Activated naive CD4-positive, alpha-beta T cell treated with anti-CD3 and anti-CD28 coated beads, Interleukin-2, amount 10 ng/mL, durations not matched to agents 7 days and 5 days (primary cell): ENCODE data around the gene CMC2.

Experiments used
- CTCF ChIA-PET: fragments of 350-600 bp; sonication (Branson Sonifier 250); formaldehyde crosslinking; loops from one replicate; lab custom pipeline; 2021; ENCODE audit warnings: antibody characterized with exemption; lab: Charles Lee
- DNase-seq: peaks from one replicate; pipeline ENCODE4 v3.0.0-alpha.2; 2020
- H3K27ac Mint-ChIP-seq: one replicate; pipeline ENCODE4 v1.8.0; 2021; ENCODE audit warnings: mild to moderate bottlenecking, moderate library complexity, mixed read lengths
- H3K27me3 Mint-ChIP-seq: one replicate; pipeline ENCODE4 v1.8.0; 2021; ENCODE audit warnings: mild to moderate bottlenecking, mixed read lengths
- H3K36me3 Mint-ChIP-seq: one replicate; pipeline ENCODE4 v1.8.0; 2021; ENCODE audit warnings: mixed read lengths
- H3K4me1 Mint-ChIP-seq: one replicate; pipeline ENCODE4 v1.8.0; 2021; ENCODE audit warnings: mixed read lengths
- H3K4me3 Mint-ChIP-seq: one replicate; pipeline ENCODE4 v1.8.0; 2021; ENCODE audit warnings: mild to moderate bottlenecking, moderate library complexity, mixed read lengths
- H3K9me3 Mint-ChIP-seq: one replicate; pipeline ENCODE4 v1.8.0; 2021; ENCODE audit warnings: mixed read lengths

Gene CMC2

GRCh38 chr16:80974649-80975376, 31.9 kb downstream of the CMC2 start:
- CTCF ChIA-PET = interaction anchor here (1.0 to 1.8 kb wide), 6 partner anchors 10 to 30 kb away, joined by 3 to 7 read pairs (median 6); no protein-coding TSS in a partner anchor
- H3K27ac Mint-ChIP-seq = no peak overlapping the region
- H3K36me3 Mint-ChIP-seq = peaks cover 36% of the 10 kb centered on the region

GRCh38 chr16:80973991-80974390, 32.7 kb downstream of the CMC2 start:
- H3K27me3 Mint-ChIP-seq = no peaks in the 10 kb centered on the region
- H3K4me3 Mint-ChIP-seq = no peak overlapping the region
- DNase-seq = no peak
- H3K4me1 Mint-ChIP-seq = no peaks in the 10 kb centered on the region
- CTCF ChIA-PET = interaction anchor here (1.0 to 1.8 kb wide), 5 partner anchors 9 to 31 kb away, joined by 3 to 7 read pairs (median 5); no protein-coding TSS in a partner anchor
- H3K36me3 Mint-ChIP-seq = peaks cover 39% of the 10 kb centered on the region
- no peak overlapping the region for H3K27ac Mint-ChIP-seq
- no peaks in the 10 kb centered on the region for H3K9me3 Mint-ChIP-seq

More at GRCh38 chr16:80974649-80975376, 31.9 kb downstream of the CMC2 start:
- no peaks in the 10 kb centered on the region for H3K27me3 Mint-ChIP-seq
- no peak overlapping the region for H3K4me3 Mint-ChIP-seq
- H3K4me1 Mint-ChIP-seq = no peaks in the 10 kb centered on the region
- no peak for DNase-seq
- no peaks in the 10 kb centered on the region for H3K9me3 Mint-ChIP-seq

- H3K4me1 Mint-ChIP-seq = no peaks in the 10 kb centered on the region
- no peak overlapping the region for H3K27ac Mint-ChIP-seq
- no peak for DNase-seq
Measured at GRCh38 chr16:80972611-80973010, 34.1 kb downstream of the CMC2 start.

GRCh38 chr16:80971819-80972218, 34.9 kb downstream of the CMC2 start:
- no peak overlapping the region for H3K4me3 Mint-ChIP-seq
- H3K27ac Mint-ChIP-seq = no peak overlapping the region
- H3K36me3 Mint-ChIP-seq = peaks cover 33% of the 10 kb centered on the region
- H3K4me1 Mint-ChIP-seq = no peaks in the 10 kb centered on the region
- H3K9me3 Mint-ChIP-seq = no peaks in the 10 kb centered on the region
- CTCF ChIA-PET = interaction anchor here (1.1 kb wide), 1 partner anchor 13 kb away, joined by 3 read pairs; no protein-coding TSS in a partner anchor
- no peaks in the 10 kb centered on the region for H3K27me3 Mint-ChIP-seq
- DNase-seq = no peak

More at GRCh38 chr16:80972611-80973010, 34.1 kb downstream of the CMC2 start:
- H3K4me3 Mint-ChIP-seq = no peak overlapping the region
- H3K27me3 Mint-ChIP-seq = no peaks in the 10 kb centered on the region
- no peaks in the 10 kb centered on the region for H3K9me3 Mint-ChIP-seq
- CTCF ChIA-PET = interaction anchor here (1.1 kb wide), 1 partner anchor 14 kb away, joined by 3 read pairs; no protein-coding TSS in a partner anchor
- H3K36me3 Mint-ChIP-seq = peaks cover 38% of the 10 kb centered on the region

- CTCF ChIA-PET = no interaction called here
- H3K4me1 Mint-ChIP-seq = no peaks in the 10 kb centered on the region
- no peak overlapping the region for H3K4me3 Mint-ChIP-seq
- no peaks in the 10 kb centered on the region for H3K9me3 Mint-ChIP-seq
- DNase-seq = no peak
- no peaks in the 10 kb centered on the region for H3K27me3 Mint-ChIP-seq
- no peak overlapping the region for H3K27ac Mint-ChIP-seq
- H3K36me3 Mint-ChIP-seq = peaks cover 26% of the 10 kb centered on the region
Measured at GRCh38 chr16:80969114-80969484, 37.6 kb downstream of the CMC2 start.

GRCh38 chr16:80968386-80969113, 38.1 kb downstream of the CMC2 start:
- no peak overlapping the region for H3K27ac Mint-ChIP-seq
- H3K4me3 Mint-ChIP-seq = no peak overlapping the region
- H3K36me3 Mint-ChIP-seq = peaks cover 23% of the 10 kb centered on the region
- CTCF ChIA-PET = no interaction called here
- no peaks in the 10 kb centered on the region for H3K4me1 Mint-ChIP-seq
- no peaks in the 10 kb centered on the region for H3K9me3 Mint-ChIP-seq
- H3K27me3 Mint-ChIP-seq = no peaks in the 10 kb centered on the region
- DNase-seq = no peak

- H3K36me3 Mint-ChIP-seq = peaks cover 18% of the 10 kb centered on the region
- H3K4me3 Mint-ChIP-seq = no peak overlapping the region
- DNase-seq = no peak
- H3K4me1 Mint-ChIP-seq = no peaks in the 10 kb centered on the region
- no peaks in the 10 kb centered on the region for H3K9me3 Mint-ChIP-seq
- no peak overlapping the region for H3K27ac Mint-ChIP-seq
- CTCF ChIA-PET = interaction anchor here (0.9 kb wide), 1 partner anchor 343 kb away, joined by 3 read pairs; no protein-coding TSS in a partner anchor
- no peaks in the 10 kb centered on the region for H3K27me3 Mint-ChIP-seq
Measured at GRCh38 chr16:80966617-80967016, 40.1 kb downstream of the CMC2 start.

GRCh38 chr16:80964351-80964750, 42.3 kb downstream of the CMC2 start:
- Mint-ChIP-seq H3K27ac (no peak overlapping the region), H3K4me3 (no peak overlapping the region), H3K27me3 (no peaks in the 10 kb centered on the region), H3K36me3 (peaks cover 9% of the 10 kb centered on the region), H3K9me3 (peaks cover 8% of the 10 kb centered on the region), H3K4me1 (no peaks in the 10 kb centered on the region)
- DNase-seq = no peak
- CTCF ChIA-PET = interaction anchor here (0.5 to 0.7 kb wide), 2 partner anchors 10 to 67 kb away, joined by 3 to 6 read pairs; no protein-coding TSS in a partner anchor

GRCh38 chr16:80962879-80963278, 43.8 kb downstream of the CMC2 start:
- Mint-ChIP-seq H3K4me1 (no peaks in the 10 kb centered on the region), H3K4me3 (no peak overlapping the region), H3K27me3 (no peaks in the 10 kb centered on the region), H3K36me3 (peaks cover 2% of the 10 kb centered on the region), H3K9me3 (peaks cover 20% of the 10 kb centered on the region), H3K27ac (no peak overlapping the region)
- DNase-seq = no peak
- CTCF ChIA-PET = no interaction called here

- Mint-ChIP-seq H3K4me1 (no peaks in the 10 kb centered on the region), H3K27ac (no peak overlapping the region), H3K36me3 (peaks cover 4% of the 10 kb centered on the region), H3K4me3 (no peak overlapping the region), H3K9me3 (peaks cover 38% of the 10 kb centered on the region), H3K27me3 (no peaks in the 10 kb centered on the region)
- CTCF ChIA-PET = interaction anchor here (1.3 kb wide), 1 partner anchor 14 kb away, joined by 3 read pairs; no protein-coding TSS in a partner anchor
- no peak for DNase-seq
Measured at GRCh38 chr16:80958284-80958683, 48.4 kb downstream of the CMC2 start.

GRCh38 chr16:80954985-80955384, 51.7 kb downstream of the CMC2 start:
- peaks cover 35% of the 10 kb centered on the region for H3K9me3 Mint-ChIP-seq
- H3K36me3 Mint-ChIP-seq = peaks cover 4% of the 10 kb centered on the region

GRCh38 chr16:80948886-80949493, 57.7 kb downstream of the CMC2 start:
- Mint-ChIP-seq H3K4me3 (no peak overlapping the region), H3K4me1 (no peaks in the 10 kb centered on the region), H3K36me3 (no peaks in the 10 kb centered on the region), H3K27me3 (peaks cover 14% of the 10 kb centered on the region), H3K9me3 (no peaks in the 10 kb centered on the region), H3K27ac (no peak overlapping the region)
- CTCF ChIA-PET = interaction anchor here (0.9 to 1.5 kb wide), 4 partner anchors 15 to 422 kb away, joined by 3 to 9 read pairs (median 3); no protein-coding TSS in a partner anchor
- peak; percentile 54 for DNase-seq

More at GRCh38 chr16:80954985-80955384, 51.7 kb downstream of the CMC2 start:
- H3K27me3 Mint-ChIP-seq = no peaks in the 10 kb centered on the region
- H3K27ac Mint-ChIP-seq = no peak overlapping the region
- no peak for DNase-seq
- CTCF ChIA-PET = no interaction called here
- H3K4me1 Mint-ChIP-seq = no peaks in the 10 kb centered on the region
- no peak overlapping the region for H3K4me3 Mint-ChIP-seq

- Mint-ChIP-seq H3K36me3 (no peaks in the 10 kb centered on the region), H3K9me3 (no peaks in the 10 kb centered on the region), H3K27ac (no peak overlapping the region), H3K27me3 (peaks cover 14% of the 10 kb centered on the region), H3K4me3 (no peak overlapping the region), H3K4me1 (no peaks in the 10 kb centered on the region)
- no peak for DNase-seq
- CTCF ChIA-PET = interaction anchor here (0.6 to 1.5 kb wide), 4 partner anchors 14 to 421 kb away, joined by 3 to 9 read pairs (median 3); no protein-coding TSS in a partner anchor
Measured at GRCh38 chr16:80947708-80948625, 58.7 kb downstream of the CMC2 start.
